SK-N-SH treated with all-trans-retinoic acid at 6 μM for 48 hours (cell line): Measurements from ENCODE around the gene PSEN1.

Source experiments
- ATAC-seq: fragments of 200-7000 bp; cut with Tn5 transposase; 3 replicates; pipeline ENCODE4 v1.9.1; 2020; ENCODE audit warnings: mild to moderate bottlenecking, moderate library complexity
- BACH2 ChIP-seq: fragments of 250-450 bp; sonication (Bioruptor Pico); IDR thresholded peaks from 2 replicates; pipeline ENCODE4 v1.9.0; 2021; ENCODE audit warnings: mild to moderate bottlenecking, borderline replicate concordance
- CSDC2 ChIP-seq: fragments of 250-450 bp; sonication (Bioruptor Pico); IDR thresholded peaks from 2 replicates; pipeline ENCODE4 v1.5.0; 2020; ENCODE audit warnings: mild to moderate bottlenecking, moderate library complexity
- ESRRG ChIP-seq: fragments of 250-450 bp; sonication (Bioruptor Pico); IDR thresholded peaks from 2 replicates; pipeline ENCODE4 v1.6.1; 2021; ENCODE audit warnings: mild to moderate bottlenecking
- GLIS3 ChIP-seq: fragments of 250-450 bp; sonication (Bioruptor Pico); IDR thresholded peaks from 2 replicates; pipeline ENCODE4 v1.5.0; 2020; ENCODE audit warnings: mild to moderate bottlenecking, moderate library complexity
- ISL1 ChIP-seq: fragments of 250-450 bp; sonication (Bioruptor Pico); IDR thresholded peaks from 2 replicates; pipeline ENCODE4 v2.1.2; 2022; ENCODE audit warnings: mild to moderate bottlenecking, moderate library complexity
- OSR1 ChIP-seq: fragments of 250-450 bp; sonication (Bioruptor Pico); IDR thresholded peaks from 2 replicates; pipeline ENCODE4 v1.8.0; 2022; ENCODE audit warnings: moderate library complexity, mild to moderate bottlenecking, inconsistent platforms
- PPARA ChIP-seq: fragments of 250-450 bp; sonication (Bioruptor Pico); IDR thresholded peaks from 2 replicates; pipeline ENCODE4 v1.5.0; 2020; ENCODE audit warnings: mild to moderate bottlenecking, borderline replicate concordance
- SNAI2 ChIP-seq: fragments of 250-450 bp; sonication (Bioruptor Pico); IDR thresholded peaks from 2 replicates; pipeline ENCODE4 v1.5.0; 2020; ENCODE audit warnings: mild to moderate bottlenecking, moderate library complexity
- ZC3H10 ChIP-seq: fragments of 250-450 bp; sonication (Bioruptor Pico); IDR thresholded peaks from 2 replicates; pipeline ENCODE4 v1.5.1; 2021; ENCODE audit warnings: mild to moderate bottlenecking, moderate library complexity
- ZFP3 ChIP-seq: fragments of 250-450 bp; sonication (Bioruptor Pico); IDR thresholded peaks from 2 replicates; pipeline ENCODE4 v1.5.0; 2020; ENCODE audit warnings: mild to moderate bottlenecking, moderate library complexity
- ZFP30 ChIP-seq: fragments of 450-650 bp; formaldehyde crosslinking; IDR thresholded peaks from 2 replicates; pipeline ENCODE4 v1.5.0; 2022; ENCODE audit warnings: mild to moderate bottlenecking, moderate library complexity
- ZNF565 ChIP-seq: fragments of 450-650 bp; formaldehyde crosslinking; conservative IDR thresholded peaks from 2 replicates; pipeline ENCODE4 v1.5.0; 2020; ENCODE audit warnings: low read depth, mild to moderate bottlenecking, moderate library complexity
- ZNF70 ChIP-seq: fragments of 450-650 bp; formaldehyde crosslinking; IDR thresholded peaks from 2 replicates; pipeline ENCODE4 v1.5.0; 2020; ENCODE audit warnings: mild to moderate bottlenecking, moderate library complexity
- ZNF8 ChIP-seq: fragments of 450-650 bp; formaldehyde crosslinking; IDR thresholded peaks from 2 replicates; pipeline ENCODE4 v1.5.0; 2020; ENCODE audit warnings: mild to moderate bottlenecking, moderate library complexity
- TF ChIP-seq, protein P1 (sequence below): fragments of 250-450 bp; sonication (Bioruptor Pico); IDR thresholded peaks from 2 replicates; pipeline ENCODE4 v1.5.1; 2021; ENCODE audit warnings: mild to moderate bottlenecking, moderate library complexity
- TF ChIP-seq, protein P2 (sequence below): fragments of 250-450 bp; sonication (Bioruptor Pico); IDR thresholded peaks from 2 replicates; pipeline ENCODE4 v1.5.0; 2020; ENCODE audit warnings: mild to moderate bottlenecking, moderate library complexity
- TF ChIP-seq, protein P3 (sequence below): fragments of 250-450 bp; sonication (Bioruptor Pico); IDR thresholded peaks from 2 replicates; pipeline ENCODE4 v1.8.0; 2020; ENCODE audit warnings: mild to moderate bottlenecking, moderate library complexity, borderline replicate concordance
- TF ChIP-seq, protein P4 (sequence below): fragments of 250-450 bp; sonication (Bioruptor Pico); IDR thresholded peaks from 2 replicates; pipeline ENCODE4 v1.8.0; 2021; ENCODE audit warnings: low read depth, mild to moderate bottlenecking, moderate library complexity, borderline replicate concordance

Gene PSEN1

DNA sequence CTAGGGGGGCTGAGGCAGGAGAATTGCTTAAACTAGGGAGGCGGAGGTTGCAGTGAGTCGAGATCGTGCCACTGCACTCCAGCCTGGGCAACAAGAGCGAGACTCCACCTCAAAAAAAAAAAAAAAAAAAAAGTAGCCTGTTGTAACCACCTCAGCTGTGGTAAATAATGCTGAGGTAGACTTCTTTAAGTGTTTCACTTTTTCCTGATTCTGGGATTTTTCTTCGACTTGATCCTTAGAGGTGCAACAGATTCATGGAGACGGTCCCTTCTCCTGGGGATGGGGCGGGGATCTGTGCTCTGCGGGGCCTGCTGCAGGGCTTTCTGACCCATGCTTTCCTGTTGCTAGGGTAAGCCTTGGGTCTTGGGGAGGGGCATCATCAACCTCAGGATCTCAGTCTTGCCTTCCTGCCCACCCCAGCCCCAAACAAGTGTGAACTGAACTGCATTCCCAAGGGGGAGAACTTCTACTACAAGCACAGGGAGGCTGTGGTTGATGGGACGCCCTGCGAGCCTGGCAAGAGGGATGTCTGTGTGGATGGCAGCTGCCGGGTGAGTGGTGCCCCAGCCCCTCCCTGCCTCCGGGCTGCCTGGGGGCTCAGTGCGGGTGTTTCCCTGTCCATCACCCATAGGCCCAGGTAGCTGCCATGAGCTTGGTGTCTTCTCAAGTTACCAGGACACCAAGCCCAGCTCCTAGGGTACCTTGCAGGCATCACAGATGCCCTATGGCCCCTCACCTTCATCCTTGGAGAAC lies 113.4 kb downstream of the PSEN1 start:
- TF ChIP-seq ZC3H10, result no peak
- TF ChIP-seq, all 23 proteins: peak for 0

DNA sequence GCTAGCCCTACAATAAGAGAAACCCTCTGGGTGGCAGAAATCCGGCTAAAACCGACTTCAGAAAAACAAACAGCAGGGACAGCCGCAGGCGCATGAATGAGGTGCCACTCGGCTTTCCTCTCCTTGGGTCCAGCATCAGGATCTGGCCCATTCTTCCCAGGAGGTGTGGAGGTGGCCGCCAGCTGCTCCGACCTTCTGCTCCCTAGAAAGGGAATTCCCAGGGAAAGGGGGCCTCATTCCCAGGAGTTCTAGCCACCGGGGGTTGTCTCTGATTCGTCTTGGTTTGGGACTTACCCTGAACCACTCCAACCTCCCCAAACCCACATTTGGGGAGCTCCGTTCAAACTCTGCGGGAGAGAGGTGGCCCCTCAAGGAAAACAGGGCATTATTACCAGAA lies 114.0 kb downstream of the PSEN1 start:
- ATAC-seq, result no peak
- TF ChIP-seq ZNF70 (CRISPR knock-in tag), result no peak
- no peak for TF ChIP-seq CSDC2
- TF ChIP-seq, protein P1, sequence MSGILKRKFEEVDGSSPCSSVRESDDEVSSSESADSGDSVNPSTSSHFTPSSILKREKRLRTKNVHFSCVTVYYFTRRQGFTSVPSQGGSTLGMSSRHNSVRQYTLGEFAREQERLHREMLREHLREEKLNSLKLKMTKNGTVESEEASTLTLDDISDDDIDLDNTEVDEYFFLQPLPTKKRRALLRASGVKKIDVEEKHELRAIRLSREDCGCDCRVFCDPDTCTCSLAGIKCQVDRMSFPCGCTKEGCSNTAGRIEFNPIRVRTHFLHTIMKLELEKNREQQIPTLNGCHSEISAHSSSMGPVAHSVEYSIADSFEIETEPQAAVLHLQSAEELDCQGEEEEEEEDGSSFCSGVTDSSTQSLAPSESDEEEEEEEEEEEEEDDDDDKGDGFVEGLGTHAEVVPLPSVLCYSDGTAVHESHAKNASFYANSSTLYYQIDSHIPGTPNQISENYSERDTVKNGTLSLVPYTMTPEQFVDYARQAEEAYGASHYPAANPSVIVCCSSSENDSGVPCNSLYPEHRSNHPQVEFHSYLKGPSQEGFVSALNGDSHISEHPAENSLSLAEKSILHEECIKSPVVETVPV (CRISPR knock-in tag), result no peak
- no peak for TF ChIP-seq ZFP30 (CRISPR knock-in tag)
- no peak for TF ChIP-seq ZNF565 (CRISPR knock-in tag)
- TF ChIP-seq SNAI2 (CRISPR knock-in tag), result no peak
- no peak for TF ChIP-seq GLIS3 (CRISPR knock-in tag)
- TF ChIP-seq ZFP3, result no peak
- TF ChIP-seq, protein P2, sequence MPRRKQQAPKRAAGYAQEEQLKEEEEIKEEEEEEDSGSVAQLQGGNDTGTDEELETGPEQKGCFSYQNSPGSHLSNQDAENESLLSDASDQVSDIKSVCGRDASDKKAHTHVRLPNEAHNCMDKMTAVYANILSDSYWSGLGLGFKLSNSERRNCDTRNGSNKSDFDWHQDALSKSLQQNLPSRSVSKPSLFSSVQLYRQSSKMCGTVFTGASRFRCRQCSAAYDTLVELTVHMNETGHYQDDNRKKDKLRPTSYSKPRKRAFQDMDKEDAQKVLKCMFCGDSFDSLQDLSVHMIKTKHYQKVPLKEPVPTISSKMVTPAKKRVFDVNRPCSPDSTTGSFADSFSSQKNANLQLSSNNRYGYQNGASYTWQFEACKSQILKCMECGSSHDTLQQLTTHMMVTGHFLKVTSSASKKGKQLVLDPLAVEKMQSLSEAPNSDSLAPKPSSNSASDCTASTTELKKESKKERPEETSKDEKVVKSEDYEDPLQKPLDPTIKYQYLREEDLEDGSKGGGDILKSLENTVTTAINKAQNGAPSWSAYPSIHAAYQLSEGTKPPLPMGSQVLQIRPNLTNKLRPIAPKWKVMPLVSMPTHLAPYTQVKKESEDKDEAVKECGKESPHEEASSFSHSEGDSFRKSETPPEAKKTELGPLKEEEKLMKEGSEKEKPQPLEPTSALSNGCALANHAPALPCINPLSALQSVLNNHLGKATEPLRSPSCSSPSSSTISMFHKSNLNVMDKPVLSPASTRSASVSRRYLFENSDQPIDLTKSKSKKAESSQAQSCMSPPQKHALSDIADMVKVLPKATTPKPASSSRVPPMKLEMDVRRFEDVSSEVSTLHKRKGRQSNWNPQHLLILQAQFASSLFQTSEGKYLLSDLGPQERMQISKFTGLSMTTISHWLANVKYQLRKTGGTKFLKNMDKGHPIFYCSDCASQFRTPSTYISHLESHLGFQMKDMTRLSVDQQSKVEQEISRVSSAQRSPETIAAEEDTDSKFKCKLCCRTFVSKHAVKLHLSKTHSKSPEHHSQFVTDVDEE (CRISPR knock-in tag), result no peak
- TF ChIP-seq, protein P3, sequence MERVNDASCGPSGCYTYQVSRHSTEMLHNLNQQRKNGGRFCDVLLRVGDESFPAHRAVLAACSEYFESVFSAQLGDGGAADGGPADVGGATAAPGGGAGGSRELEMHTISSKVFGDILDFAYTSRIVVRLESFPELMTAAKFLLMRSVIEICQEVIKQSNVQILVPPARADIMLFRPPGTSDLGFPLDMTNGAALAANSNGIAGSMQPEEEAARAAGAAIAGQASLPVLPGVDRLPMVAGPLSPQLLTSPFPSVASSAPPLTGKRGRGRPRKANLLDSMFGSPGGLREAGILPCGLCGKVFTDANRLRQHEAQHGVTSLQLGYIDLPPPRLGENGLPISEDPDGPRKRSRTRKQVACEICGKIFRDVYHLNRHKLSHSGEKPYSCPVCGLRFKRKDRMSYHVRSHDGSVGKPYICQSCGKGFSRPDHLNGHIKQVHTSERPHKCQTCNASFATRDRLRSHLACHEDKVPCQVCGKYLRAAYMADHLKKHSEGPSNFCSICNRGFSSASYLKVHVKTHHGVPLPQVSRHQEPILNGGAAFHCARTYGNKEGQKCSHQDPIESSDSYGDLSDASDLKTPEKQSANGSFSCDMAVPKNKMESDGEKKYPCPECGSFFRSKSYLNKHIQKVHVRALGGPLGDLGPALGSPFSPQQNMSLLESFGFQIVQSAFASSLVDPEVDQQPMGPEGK (CRISPR knock-in tag), result no peak
- no peak for TF ChIP-seq ISL1 (CRISPR knock-in tag)

More for the DNA sequence above, 113.4 kb downstream of the PSEN1 start:
- no peak for ATAC-seq

DNA sequence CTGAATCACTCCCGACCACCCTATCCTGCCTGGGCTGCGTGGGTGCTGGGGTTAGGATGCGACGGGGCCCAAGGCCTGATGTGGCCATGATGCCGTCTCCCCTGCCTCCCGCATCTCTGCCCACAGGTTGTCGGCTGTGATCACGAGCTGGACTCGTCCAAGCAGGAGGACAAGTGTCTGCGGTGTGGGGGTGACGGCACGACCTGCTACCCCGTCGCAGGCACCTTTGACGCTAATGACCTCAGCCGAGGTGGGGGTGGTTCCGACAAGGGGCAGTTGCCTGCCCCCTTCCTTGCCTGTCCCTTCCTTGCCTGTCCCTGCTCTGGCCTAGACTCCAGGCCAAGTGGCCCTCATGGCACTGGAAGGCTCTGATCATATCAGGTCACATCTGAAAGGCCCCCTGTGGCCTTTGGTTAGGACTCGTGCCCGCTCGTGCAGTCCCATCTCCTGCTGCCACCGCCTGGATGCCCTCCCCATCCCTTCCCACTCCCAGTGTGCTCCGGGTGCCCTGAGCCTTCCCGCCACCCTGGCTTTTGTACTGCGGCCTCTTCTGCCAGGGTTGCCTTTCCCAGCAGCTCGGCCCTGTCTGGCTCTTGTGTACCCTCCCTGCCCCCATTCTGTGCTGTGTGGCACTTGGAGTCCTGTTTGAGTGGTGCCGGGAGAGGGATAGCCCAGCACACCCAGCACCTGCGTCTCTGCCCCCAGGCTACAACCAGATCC lies 114.6 kb downstream of the PSEN1 start:
- ATAC-seq, result no peak
- no peak for TF ChIP-seq BACH2 (CRISPR knock-in tag)
- TF ChIP-seq ESRRG, result no peak
- TF ChIP-seq ZNF8 (CRISPR knock-in tag), result no peak
- TF ChIP-seq SNAI2 (CRISPR knock-in tag), result no peak
- TF ChIP-seq PPARA (CRISPR knock-in tag), result no peak
- TF ChIP-seq, all 23 proteins: peak for 0

DNA sequence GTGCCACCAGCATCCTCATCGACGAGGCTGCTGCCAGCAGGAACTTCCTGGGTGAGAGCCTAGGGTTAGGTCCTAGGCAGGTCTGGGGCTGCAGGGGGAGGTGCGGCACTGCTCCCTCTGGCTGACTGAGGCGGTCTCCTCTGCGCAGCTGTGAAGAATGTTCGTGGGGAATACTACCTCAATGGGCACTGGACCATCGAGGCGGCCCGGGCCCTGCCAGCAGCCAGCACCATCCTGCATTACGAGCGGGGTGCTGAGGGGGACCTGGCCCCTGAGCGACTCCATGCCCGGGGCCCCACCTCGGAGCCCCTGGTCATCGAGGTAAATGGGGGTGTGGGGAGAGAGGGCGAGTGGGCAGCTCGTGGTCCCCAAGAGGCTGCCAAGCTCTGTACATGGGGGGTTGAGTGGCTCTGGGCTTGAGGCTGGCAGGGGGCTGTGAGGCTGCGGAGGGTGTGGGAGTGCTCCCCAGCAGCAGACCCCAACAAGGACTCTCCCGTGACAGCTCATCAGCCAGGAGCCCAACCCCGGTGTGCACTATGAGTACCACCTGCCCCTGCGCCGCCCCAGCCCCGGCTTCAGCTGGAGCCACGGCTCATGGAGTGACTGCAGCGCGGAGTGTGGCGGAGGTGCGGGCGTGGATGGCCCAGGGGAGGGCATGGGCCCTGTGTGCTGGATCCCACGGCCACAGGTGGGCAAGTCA lies 115.4 kb downstream of the PSEN1 start:
- no peak for TF ChIP-seq CSDC2
- TF ChIP-seq OSR1 (CRISPR knock-in tag), result no peak
- TF ChIP-seq ZFP30 (CRISPR knock-in tag), result no peak
- TF ChIP-seq ZNF70 (CRISPR knock-in tag), result no peak
- TF ChIP-seq, protein P4, sequence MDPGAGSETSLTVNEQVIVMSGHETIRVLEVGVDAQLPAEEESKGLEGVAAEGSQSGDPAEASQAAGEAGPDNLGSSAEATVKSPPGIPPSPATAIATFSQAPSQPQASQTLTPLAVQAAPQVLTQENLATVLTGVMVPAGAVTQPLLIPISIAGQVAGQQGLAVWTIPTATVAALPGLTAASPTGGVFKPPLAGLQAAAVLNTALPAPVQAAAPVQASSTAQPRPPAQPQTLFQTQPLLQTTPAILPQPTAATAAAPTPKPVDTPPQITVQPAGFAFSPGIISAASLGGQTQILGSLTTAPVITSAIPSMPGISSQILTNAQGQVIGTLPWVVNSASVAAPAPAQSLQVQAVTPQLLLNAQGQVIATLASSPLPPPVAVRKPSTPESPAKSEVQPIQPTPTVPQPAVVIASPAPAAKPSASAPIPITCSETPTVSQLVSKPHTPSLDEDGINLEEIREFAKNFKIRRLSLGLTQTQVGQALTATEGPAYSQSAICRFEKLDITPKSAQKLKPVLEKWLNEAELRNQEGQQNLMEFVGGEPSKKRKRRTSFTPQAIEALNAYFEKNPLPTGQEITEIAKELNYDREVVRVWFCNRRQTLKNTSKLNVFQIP (CRISPR knock-in tag), result no peak
- no peak for TF ChIP-seq ISL1 (CRISPR knock-in tag)
- TF ChIP-seq ESRRG, result no peak
- TF ChIP-seq PPARA (CRISPR knock-in tag), result no peak
- TF ChIP-seq ZFP3, result no peak
- ATAC-seq, result no peak
